ENCODE data around the gene THBS2.

Gene THBS2

GRCh38 chr6:169269180-169270076 is 15.8 kb upstream of the THBS2 start:
- no peak for DNase-seq (ENCODE audit: low spot score)

GRCh38 chr6:169268276-169268675 is 14.6 kb upstream of the THBS2 start:
- Histone ChIP-seq H3K9me3 (ENCODE audit: severe bottlenecking) (peaks cover 2% of the 10 kb centered on the region), H3K4me3 (ENCODE audit: severe bottlenecking) (no peak overlapping the region), H3K27ac (ENCODE audit: poor library complexity, severe bottlenecking) (no peak overlapping the region), H3K36me3 (ENCODE audit: low read depth) (no peaks in the 10 kb centered on the region), H3K27me3 (ENCODE audit: insufficient read depth, poor library complexity, severe bottlenecking) (no peaks in the 10 kb centered on the region), H3K4me1 (ENCODE audit: insufficient read depth, poor library complexity, severe bottlenecking) (peaks cover 14% of the 10 kb centered on the region)
- no peak for DNase-seq (ENCODE audit: low spot score)
- no peak for ATAC-seq (ENCODE audit: low read depth)
- no peak for TF ChIP-seq CTCF (IDR thresholded peaks at IDR 0.05; ENCODE audit: poor library complexity, severe bottlenecking)

More at GRCh38 chr6:169269180-169270076, 15.8 kb upstream of the THBS2 start:
- Histone ChIP-seq H3K27me3 (ENCODE audit: insufficient read depth, poor library complexity, severe bottlenecking) (no peaks in the 10 kb centered on the region), H3K4me1 (ENCODE audit: insufficient read depth, poor library complexity, severe bottlenecking) (peaks cover 14% of the 10 kb centered on the region), H3K36me3 (ENCODE audit: low read depth) (no peaks in the 10 kb centered on the region), H3K9me3 (ENCODE audit: severe bottlenecking) (no peaks in the 10 kb centered on the region), H3K27ac (ENCODE audit: poor library complexity, severe bottlenecking) (peak overlapping the region; percentile 30), H3K4me3 (ENCODE audit: severe bottlenecking) (no peak overlapping the region)
- no peak for TF ChIP-seq CTCF (IDR thresholded peaks at IDR 0.05; ENCODE audit: poor library complexity, severe bottlenecking)
- ATAC-seq (ENCODE audit: low read depth), result peak; percentile 76

GRCh38 chr6:169266746-169267591 is 13.3 kb upstream of the THBS2 start:
- no peaks in the 10 kb centered on the region for H3K36me3 ChIP-seq (ENCODE audit: low read depth)
- H3K4me3 ChIP-seq (ENCODE audit: severe bottlenecking), result no peak overlapping the region
- no peak for ATAC-seq (ENCODE audit: low read depth)
- no peak for DNase-seq (ENCODE audit: low spot score)
- H3K27me3 ChIP-seq (ENCODE audit: insufficient read depth, poor library complexity, severe bottlenecking), result no peaks in the 10 kb centered on the region
- TF ChIP-seq CTCF (IDR thresholded peaks at IDR 0.05; ENCODE audit: poor library complexity, severe bottlenecking), result no peak
- H3K9me3 ChIP-seq (ENCODE audit: severe bottlenecking), result peaks cover 2% of the 10 kb centered on the region
- H3K27ac ChIP-seq (ENCODE audit: poor library complexity, severe bottlenecking), result no peak overlapping the region
- peaks cover 14% of the 10 kb centered on the region for H3K4me1 ChIP-seq (ENCODE audit: insufficient read depth, poor library complexity, severe bottlenecking)

- no peaks in the 10 kb centered on the region for H3K27me3 ChIP-seq (ENCODE audit: insufficient read depth, poor library complexity, severe bottlenecking)
- no peaks in the 10 kb centered on the region for H3K36me3 ChIP-seq (ENCODE audit: low read depth)
- no peak for TF ChIP-seq CTCF (IDR thresholded peaks at IDR 0.05; ENCODE audit: poor library complexity, severe bottlenecking)
- H3K9me3 ChIP-seq (ENCODE audit: severe bottlenecking), result peaks cover 2% of the 10 kb centered on the region
- no peak overlapping the region for H3K27ac ChIP-seq (ENCODE audit: poor library complexity, severe bottlenecking)
- ATAC-seq (ENCODE audit: low read depth) (no peak), DNase-seq (ENCODE audit: low spot score) (no peak)
- no peak overlapping the region for H3K4me3 ChIP-seq (ENCODE audit: severe bottlenecking)
- H3K4me1 ChIP-seq (ENCODE audit: insufficient read depth, poor library complexity, severe bottlenecking), result peaks cover 14% of the 10 kb centered on the region
These were observed 12.6 kb upstream of the THBS2 start for GRCh38 chr6:169266261-169266660.

Data from RWPE2 (cell line).